Astrocyte of the spinal cord (primary cell): ENCODE measurements around the gene ISX.

ENCODE experiments used
- DNase-seq: peaks from one replicate; pipeline ENCODE4 v3.0.0; 2011; ENCODE audit warnings: low read depth, low spot score
- H3K4me3 ChIP-seq: 2 replicates; pipeline ENCODE4 v1.5.1; 2011; ENCODE audit warnings: low read depth, mild to moderate bottlenecking, low read length, moderate library complexity
- in situ Hi-C: cut with HindIII; loops from 2 replicates; pipeline ENCODE4 v1.10.0; 2017; ENCODE audit warnings: low sequenced_read_pairs
- TF ChIP-seq, protein P1 (sequence below): IDR thresholded peaks from 2 replicates; pipeline ENCODE4 v1.5.1; 2012; ENCODE audit warnings: low read depth, mild to moderate bottlenecking, low read length, inconsistent platforms

Gene ISX

DNA sequence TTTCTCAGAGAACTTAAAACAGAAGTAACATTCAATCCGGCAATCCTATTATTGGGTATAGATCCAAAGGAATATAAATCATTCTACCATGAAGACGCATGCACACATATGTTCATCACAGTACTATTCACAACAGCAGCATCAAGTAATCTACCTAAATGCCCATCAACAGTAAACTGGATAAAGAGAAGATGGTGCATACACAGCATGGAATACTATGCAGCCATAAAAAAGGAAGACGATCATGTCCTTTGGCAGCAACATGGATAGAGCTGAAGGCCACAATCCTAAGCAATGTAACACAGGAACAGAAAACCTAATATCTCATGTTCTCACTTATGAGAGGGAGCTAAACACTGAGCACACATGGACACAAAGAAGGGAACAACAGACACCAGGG, 6.3 kb upstream of the ISX start:
- DNase-seq, result no peak
- in situ Hi-C loops, result no loop called here
- H3K4me3 ChIP-seq, result no peak overlapping the region
- TF ChIP-seq, protein P1, sequence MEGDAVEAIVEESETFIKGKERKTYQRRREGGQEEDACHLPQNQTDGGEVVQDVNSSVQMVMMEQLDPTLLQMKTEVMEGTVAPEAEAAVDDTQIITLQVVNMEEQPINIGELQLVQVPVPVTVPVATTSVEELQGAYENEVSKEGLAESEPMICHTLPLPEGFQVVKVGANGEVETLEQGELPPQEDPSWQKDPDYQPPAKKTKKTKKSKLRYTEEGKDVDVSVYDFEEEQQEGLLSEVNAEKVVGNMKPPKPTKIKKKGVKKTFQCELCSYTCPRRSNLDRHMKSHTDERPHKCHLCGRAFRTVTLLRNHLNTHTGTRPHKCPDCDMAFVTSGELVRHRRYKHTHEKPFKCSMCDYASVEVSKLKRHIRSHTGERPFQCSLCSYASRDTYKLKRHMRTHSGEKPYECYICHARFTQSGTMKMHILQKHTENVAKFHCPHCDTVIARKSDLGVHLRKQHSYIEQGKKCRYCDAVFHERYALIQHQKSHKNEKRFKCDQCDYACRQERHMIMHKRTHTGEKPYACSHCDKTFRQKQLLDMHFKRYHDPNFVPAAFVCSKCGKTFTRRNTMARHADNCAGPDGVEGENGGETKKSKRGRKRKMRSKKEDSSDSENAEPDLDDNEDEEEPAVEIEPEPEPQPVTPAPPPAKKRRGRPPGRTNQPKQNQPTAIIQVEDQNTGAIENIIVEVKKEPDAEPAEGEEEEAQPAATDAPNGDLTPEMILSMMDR, result no peak

DNA sequence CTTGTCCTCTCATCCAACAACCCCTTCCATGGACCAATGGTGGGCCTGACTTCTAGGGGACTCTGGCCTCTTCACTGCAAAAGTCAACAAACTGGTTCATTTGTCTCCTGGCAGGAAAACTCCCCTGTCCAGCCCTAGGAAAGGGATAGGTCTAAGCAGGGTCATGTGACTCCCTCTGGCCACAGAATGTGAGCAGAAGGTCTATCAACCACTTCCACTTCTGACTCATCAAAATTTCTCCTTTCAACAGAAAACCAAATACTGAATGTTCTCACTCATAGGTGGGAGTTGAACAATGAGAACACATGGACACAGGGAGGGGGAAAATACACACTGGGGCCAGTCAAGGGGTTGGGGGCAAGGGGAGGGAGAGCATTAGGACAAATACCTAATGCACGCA, 1.3 kb upstream of the ISX start:
- H3K4me3 ChIP-seq, result no peak overlapping the region
- DNase-seq, result no peak
- TF ChIP-seq, protein P1, result no peak
- in situ Hi-C loops, result no loop called here

DNA sequence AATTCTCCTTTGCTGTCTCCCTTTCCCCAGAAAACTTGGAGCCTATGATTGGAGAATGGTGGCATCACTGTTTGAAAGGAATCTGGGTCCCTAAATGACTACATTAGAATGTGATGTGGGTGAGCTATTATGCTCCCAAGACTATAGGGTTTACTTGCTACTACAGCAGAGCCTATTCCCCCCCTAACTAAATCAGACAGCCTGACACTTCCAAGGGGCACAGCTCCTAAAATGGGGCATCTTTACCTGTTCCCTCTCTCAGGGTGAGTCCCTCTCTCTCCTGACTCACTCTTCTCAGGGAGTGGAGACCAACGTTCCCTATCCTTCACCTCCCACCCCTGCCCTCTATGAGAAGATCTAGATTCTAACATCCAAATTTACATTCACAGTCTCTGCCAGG, 775 bp upstream of the ISX start:
- no peak for DNase-seq
- H3K4me3 ChIP-seq, result no peak overlapping the region
- in situ Hi-C loops, result no loop called here
- TF ChIP-seq, protein P1, result no peak

DNA sequence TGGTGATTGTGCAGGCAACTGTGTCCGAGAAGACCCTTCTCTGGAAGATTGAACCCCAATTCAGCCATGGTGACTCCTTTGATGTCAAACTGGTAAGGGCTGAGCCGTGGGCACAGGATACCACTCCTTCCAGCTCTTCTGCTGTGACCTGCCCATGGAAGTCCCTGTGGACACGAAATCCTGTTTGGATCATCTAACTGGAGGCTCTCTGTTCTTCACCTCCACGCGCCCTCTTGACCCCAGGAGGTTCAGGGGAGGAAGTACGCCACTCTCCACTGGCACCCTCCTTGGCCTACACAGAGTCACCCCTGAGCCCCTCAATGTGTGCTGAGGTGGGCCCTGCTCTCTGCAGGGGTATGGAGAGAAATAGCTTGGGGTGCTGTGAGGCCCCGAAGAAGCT, 810 bp downstream of the ISX start:
- TF ChIP-seq, protein P1, result no peak
- no peak for DNase-seq
- in situ Hi-C loops, result no loop called here
- no peak overlapping the region for H3K4me3 ChIP-seq

DNA sequence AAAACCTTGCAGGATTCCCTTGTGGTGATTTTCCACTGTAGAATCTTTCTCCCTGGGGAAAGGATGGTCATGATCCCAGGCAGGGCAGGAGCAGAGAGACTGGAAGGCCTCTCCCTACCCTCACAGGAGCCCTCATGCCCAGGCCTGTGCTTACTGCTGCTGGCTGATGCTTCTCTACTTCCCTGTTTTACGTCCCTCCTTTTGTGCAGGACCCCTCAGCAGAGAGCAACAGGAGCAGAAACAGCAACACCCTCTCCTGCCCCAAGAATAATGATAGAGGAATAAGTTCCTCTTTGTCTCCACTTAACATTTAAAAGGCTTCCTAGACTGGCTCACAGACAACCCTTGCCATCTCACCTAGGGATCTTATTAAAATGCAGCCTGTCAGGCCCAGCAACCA, 3.6 kb downstream of the ISX start:
- H3K4me3 ChIP-seq, result no peak overlapping the region
- no peak for DNase-seq
- TF ChIP-seq, protein P1, result no peak
- in situ Hi-C loops, result no loop called here

DNA sequence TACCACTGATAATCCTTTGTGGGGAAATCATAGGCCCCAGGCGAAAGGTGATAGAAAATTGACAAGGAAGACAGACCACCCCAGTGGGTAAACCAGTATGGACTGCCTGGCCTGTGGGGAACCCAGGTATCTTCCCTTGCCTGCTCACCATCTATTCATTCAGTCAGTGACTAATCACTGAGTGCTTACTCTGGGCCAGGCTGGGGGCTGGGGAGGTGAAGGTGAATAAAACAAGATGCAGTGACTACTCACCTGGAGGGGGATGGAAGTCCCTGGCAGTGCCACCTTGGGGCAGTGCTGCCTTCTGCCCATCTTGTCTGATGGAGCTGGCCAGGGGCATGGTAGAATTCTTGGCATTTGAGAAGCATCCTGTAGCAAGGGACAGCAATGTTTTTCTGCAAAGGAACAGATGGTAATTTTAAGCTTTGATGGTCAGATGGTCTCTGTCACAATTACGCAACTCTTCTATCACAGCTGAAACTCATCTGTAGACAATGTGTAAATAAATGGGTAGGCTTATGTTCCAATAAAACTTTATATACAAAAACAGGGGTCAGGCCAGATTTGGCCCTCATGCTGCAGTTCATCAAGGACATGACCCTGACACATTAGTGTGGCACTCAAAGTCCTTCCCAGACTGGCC, 4.6 kb downstream of the ISX start:
- no peak for DNase-seq
- TF ChIP-seq, protein P1, result no peak
- in situ Hi-C loops, result no loop called here

DNA sequence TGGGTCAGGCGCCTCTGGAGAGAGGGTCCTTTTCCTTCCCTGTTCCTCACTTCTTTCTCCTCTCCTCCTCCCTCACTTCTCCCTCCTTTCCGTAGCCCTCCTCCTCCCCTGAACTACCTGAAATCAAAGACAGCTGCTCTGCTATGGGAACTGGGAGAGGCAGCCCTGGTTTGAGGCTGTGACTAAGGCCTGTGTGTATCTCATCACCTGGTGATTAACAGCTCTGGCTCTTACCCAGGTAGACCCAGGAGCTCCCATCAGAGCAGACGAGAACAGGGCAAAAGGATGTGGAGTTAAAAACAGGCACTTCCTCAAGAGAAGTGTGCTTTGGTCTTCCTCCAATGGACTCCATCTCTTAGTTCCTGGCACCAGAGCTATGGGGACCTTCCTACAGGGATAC, 5.8 kb downstream of the ISX start:
- H3K4me3 ChIP-seq, result no peak overlapping the region
- in situ Hi-C loops, result no loop called here
- TF ChIP-seq, protein P1, result no peak
- DNase-seq, result no peak

More for the DNA sequence above, 4.6 kb downstream of the ISX start:
- no peak overlapping the region for H3K4me3 ChIP-seq
